Measurements from ENCODE around the gene CC2D1A. TPM values are rescaled to one million over a fixed set of nuclear protein-coding genes. Genes with fewer than 3 reads are reported as not detected.
A peak's percentile ranks its signal among the peaks of the same experiment; 100 is the strongest.

The CC2D1A gene
- 13.5 and 21.2 TPM in 2 replicates for total RNA-seq

GRCh38 chr19:13905634-13906520, at the start of gene CC2D1A, which contains the start of gene BRME1:
TSS of gene CC2D1A (plus strand) at chr19:13906201. CDS start at chr19:13906442, 241 bp downstream.
TSS of gene BRME1 (minus strand) at chr19:13906117. CDS start at chr19:13904892, 1,225 bp downstream.

GRCh38 chr19:13876834-13877233, 29.2 kb upstream of the CC2D1A start, which contains the start of gene NANOS3:
TSS of gene NANOS3 (plus strand) at chr19:13877134. CDS start at chr19:13877249, 115 bp downstream.

GRCh38 chr19:13938301-13939064, 32.5 kb downstream of the CC2D1A start, which contains the start of gene PODNL1:
TSS of gene PODNL1 (minus strand) at chr19:13938417. CDS start at chr19:13938181, 236 bp downstream.

GRCh38 chr19:13952154-13952930, 46.3 kb downstream of the CC2D1A start, which contains the start of gene DCAF15:
TSS of gene DCAF15 (plus strand) at chr19:13952509. CDS start at chr19:13952513, 4 bp downstream.

Small RNAs within 50 kb of the gene (small RNA-seq; reads per million reads assigned to genes)
- gene MIR181C: 14.2 reads per million, percentile 97 among the genes with 10 or more reads in this experiment
- gene MIR181D: 27.4 reads per million, percentile 98 among the genes with 10 or more reads in this experiment

Other genes starting within 250 kb of the CC2D1A start
- 38.2 and 45.4 TPM in 2 replicates for gene MRI1, start 141.7 kb upstream of the CC2D1A start, total RNA-seq
- gene C19orf53, start 131.7 kb upstream of the CC2D1A start, total RNA-seq: 60.8 and 79.0 TPM in 2 replicates
- gene ZSWIM4, start 110.8 kb upstream of the CC2D1A start, total RNA-seq: 16.8 and 21.6 TPM in 2 replicates
- gene NANOS3, start 29.1 kb upstream of the CC2D1A start, total RNA-seq: 0.33 and 0.76 TPM in 2 replicates
- gene BRME1, start 84 bp upstream of the CC2D1A start, total RNA-seq: 0.65 and 0.76 TPM in 2 replicates
- gene PODNL1, start 32.2 kb downstream of the CC2D1A start, total RNA-seq: under 0.01 and 0.19 TPM in 2 replicates
- 16.0 and 19.7 TPM in 2 replicates for gene DCAF15, start 46.3 kb downstream of the CC2D1A start, total RNA-seq
- 3.1 and 3.6 TPM in 2 replicates for gene RFX1, start 100.1 kb downstream of the CC2D1A start, total RNA-seq
- gene RLN3, start 121.9 kb downstream of the CC2D1A start, total RNA-seq: not detected in 2 replicates
- 4.1 and 6.5 TPM in 2 replicates for gene IL27RA, start 125.6 kb downstream of the CC2D1A start, total RNA-seq
- not detected in 2 replicates for gene PALM3, start 155.9 kb downstream of the CC2D1A start, total RNA-seq
- 0.10 and 0.33 TPM in 2 replicates for gene MISP3, start 166.6 kb downstream of the CC2D1A start, total RNA-seq
- gene C19orf67, start 179.6 kb downstream of the CC2D1A start, total RNA-seq: not detected in 2 replicates
- gene SAMD1, start 184.6 kb downstream of the CC2D1A start, total RNA-seq: 26.3 and 37.6 TPM in 2 replicates
- 59.2 and 62.7 TPM in 2 replicates for gene PRKACA, start 211.6 kb downstream of the CC2D1A start, total RNA-seq
- gene ASF1B, start 230.4 kb downstream of the CC2D1A start, total RNA-seq: 11.4 and 20.4 TPM in 2 replicates